Measurements from ENCODE around the gene P2RY12.

P2RY12 gene

DNA sequence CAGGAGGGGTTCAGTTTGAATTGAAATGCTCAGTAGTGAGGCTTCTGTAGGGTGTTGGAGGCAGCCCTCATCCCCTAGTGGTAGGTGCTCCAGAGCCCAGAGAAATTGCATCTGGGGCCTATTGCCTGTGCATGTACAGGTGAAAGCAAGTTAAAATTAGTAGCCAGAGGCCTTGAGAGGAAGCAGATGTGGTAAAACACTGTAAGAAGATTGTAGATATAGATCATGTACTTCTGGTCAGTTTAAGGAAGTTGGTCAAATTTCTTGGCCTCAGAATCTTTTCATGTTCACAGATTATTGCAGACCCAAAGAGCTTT is 41.7 kb upstream of the P2RY12 start:
- Histone ChIP-seq H3K4me1 (no peaks in the 10 kb centered on the region), H3K27ac (no peak overlapping the region), H3K4me3 (no peak overlapping the region), H3K9me3 (no peaks in the 10 kb centered on the region), H3K27me3 (no peaks in the 10 kb centered on the region), H3K36me3 (no peaks in the 10 kb centered on the region)
- intact Hi-C loops (cut with DNase I; ENCODE audit: low total_unique reads): no loop called here
- TF ChIP-seq, protein P1, sequence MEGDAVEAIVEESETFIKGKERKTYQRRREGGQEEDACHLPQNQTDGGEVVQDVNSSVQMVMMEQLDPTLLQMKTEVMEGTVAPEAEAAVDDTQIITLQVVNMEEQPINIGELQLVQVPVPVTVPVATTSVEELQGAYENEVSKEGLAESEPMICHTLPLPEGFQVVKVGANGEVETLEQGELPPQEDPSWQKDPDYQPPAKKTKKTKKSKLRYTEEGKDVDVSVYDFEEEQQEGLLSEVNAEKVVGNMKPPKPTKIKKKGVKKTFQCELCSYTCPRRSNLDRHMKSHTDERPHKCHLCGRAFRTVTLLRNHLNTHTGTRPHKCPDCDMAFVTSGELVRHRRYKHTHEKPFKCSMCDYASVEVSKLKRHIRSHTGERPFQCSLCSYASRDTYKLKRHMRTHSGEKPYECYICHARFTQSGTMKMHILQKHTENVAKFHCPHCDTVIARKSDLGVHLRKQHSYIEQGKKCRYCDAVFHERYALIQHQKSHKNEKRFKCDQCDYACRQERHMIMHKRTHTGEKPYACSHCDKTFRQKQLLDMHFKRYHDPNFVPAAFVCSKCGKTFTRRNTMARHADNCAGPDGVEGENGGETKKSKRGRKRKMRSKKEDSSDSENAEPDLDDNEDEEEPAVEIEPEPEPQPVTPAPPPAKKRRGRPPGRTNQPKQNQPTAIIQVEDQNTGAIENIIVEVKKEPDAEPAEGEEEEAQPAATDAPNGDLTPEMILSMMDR (IDR thresholded peaks at IDR 0.05): no peak
- DNase-seq: no peak

DNA sequence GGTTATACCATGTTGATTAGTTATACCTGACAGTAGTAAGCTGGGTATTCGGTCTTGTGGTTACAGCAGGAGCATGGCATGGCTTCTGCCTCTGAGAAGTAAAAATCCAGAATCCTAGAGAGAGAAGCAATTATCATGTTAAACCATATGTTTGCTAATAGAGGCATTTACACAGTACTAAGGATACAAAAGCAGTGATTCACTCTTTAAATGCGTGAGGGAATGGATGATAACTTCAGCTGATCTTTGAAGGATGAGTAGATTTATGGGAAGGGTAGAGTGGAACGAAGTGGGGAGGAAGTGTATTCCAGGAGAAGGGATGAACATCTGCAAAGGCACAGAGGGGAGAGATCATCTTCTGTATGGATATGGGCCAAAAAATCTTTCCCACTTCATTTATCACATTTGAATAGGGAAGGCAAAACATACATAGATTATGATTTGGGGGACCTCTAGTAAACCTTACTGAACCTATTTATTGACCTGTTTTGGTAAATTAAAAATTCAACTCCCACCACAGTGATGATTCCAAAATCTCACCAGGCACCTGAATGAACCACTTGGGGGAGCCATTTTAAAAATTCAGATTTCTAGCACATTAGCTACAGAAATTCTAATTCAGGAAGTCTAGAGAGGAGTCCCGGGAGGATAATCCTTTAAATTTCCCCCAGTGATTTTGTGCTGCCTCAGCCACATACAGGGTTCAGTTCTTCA is 41.2 kb upstream of the P2RY12 start:
- Histone ChIP-seq H3K9me3 (no peaks in the 10 kb centered on the region), H3K36me3 (no peaks in the 10 kb centered on the region), H3K4me3 (no peak overlapping the region), H3K27me3 (no peaks in the 10 kb centered on the region), H3K27ac (no peak overlapping the region), H3K4me1 (no peaks in the 10 kb centered on the region)
- TF ChIP-seq, protein P1 (IDR thresholded peaks at IDR 0.05): no peak
- DNase-seq: no peak
- intact Hi-C loops (cut with DNase I; ENCODE audit: low total_unique reads): no loop called here

- no peaks in the 10 kb centered on the region for H3K9me3 ChIP-seq
- no peak overlapping the region for H3K27ac ChIP-seq
- no peaks in the 10 kb centered on the region for H3K36me3 ChIP-seq
- no peaks in the 10 kb centered on the region for H3K27me3 ChIP-seq
- intact Hi-C loops (cut with DNase I; ENCODE audit: low total_unique reads): no loop called here
- H3K4me1 ChIP-seq: no peaks in the 10 kb centered on the region
- H3K4me3 ChIP-seq: no peak overlapping the region
- no peak for DNase-seq
- TF ChIP-seq, protein P1 (IDR thresholded peaks at IDR 0.05): no peak
Measured at GRCh38 chr3:151423091-151423490, 38.5 kb upstream of the P2RY12 start.

DNA sequence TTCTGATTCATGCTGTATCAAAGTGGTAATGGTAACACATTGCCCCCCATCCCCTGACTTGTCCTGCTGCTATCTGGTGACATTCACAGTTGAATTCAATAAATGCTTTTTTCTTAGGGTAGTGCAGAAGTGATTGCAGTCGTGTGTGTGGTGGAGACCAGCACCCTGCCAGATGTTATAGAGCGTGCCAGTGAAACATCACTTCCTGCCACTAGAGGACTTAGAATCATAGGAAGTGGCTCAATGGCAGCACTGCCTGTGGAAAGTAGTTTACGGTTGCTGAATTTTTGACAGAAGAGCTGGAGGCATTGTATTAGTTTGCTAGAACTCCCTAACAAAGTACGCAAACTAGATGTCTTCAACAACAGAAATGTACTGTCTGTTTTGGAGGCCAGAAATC is 37.4 kb upstream of the P2RY12 start:
- H3K27me3 ChIP-seq: no peaks in the 10 kb centered on the region
- intact Hi-C loops (cut with DNase I; ENCODE audit: low total_unique reads): no loop called here
- TF ChIP-seq, protein P1 (IDR thresholded peaks at IDR 0.05): no peak
- DNase-seq: no peak
- no peaks in the 10 kb centered on the region for H3K4me1 ChIP-seq
- no peak overlapping the region for H3K4me3 ChIP-seq
- no peak overlapping the region for H3K27ac ChIP-seq
- H3K9me3 ChIP-seq: no peaks in the 10 kb centered on the region
- H3K36me3 ChIP-seq: no peaks in the 10 kb centered on the region

GRCh38 chr3:151419806-151420205 is 35.3 kb upstream of the P2RY12 start:
- Histone ChIP-seq H3K9me3 (no peaks in the 10 kb centered on the region), H3K4me1 (no peaks in the 10 kb centered on the region), H3K36me3 (no peaks in the 10 kb centered on the region), H3K27ac (no peak overlapping the region), H3K27me3 (no peaks in the 10 kb centered on the region), H3K4me3 (no peak overlapping the region)
- no peak for DNase-seq
- intact Hi-C loops (cut with DNase I; ENCODE audit: low total_unique reads): no loop called here
- TF ChIP-seq, protein P1 (IDR thresholded peaks at IDR 0.05): no peak

- Histone ChIP-seq H3K36me3 (no peaks in the 10 kb centered on the region), H3K4me1 (no peaks in the 10 kb centered on the region), H3K27ac (no peak overlapping the region), H3K9me3 (peaks cover 0 to 4% (median 0%) of the 10 kb centered on the region in 3 donors), H3K4me3 (no peak overlapping the region), H3K27me3 (no peaks in the 10 kb centered on the region)
- intact Hi-C loops (cut with DNase I; ENCODE audit: low total_unique reads): no loop called here
- TF ChIP-seq, protein P1 (IDR thresholded peaks at IDR 0.05): no peak
- DNase-seq: no peak
Measured at GRCh38 chr3:151415289-151415688, 30.7 kb upstream of the P2RY12 start.

Data from tibial artery (tissue), 4 donors.